ENCODE results near the gene TRAP1.
"Not testable (repeated sequence)": the region's sequence is repeated elsewhere in the genome, so short reads cannot be mapped to it uniquely, and the experiment has no call there.

Gene TRAP1

DNA sequence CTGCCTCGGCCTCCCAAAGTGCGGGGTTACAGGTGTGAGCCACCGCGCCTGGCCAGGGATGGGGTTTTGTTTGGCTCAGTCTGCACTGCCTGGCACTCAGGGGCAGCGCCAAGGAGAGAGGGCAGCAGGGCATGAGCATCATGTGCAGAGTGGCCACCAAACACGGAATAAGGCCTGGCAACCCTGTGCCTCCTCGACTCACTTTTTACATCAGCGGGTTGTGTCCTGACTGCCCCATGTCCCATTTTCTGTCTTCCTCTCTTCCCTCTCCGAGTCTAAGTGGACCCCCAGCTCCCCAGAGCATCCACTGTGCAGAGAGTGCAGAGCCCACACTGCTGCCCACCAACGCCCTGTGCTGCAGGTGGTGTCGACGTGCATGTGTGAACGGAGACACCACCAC, 18.2 kb upstream of the TRAP1 start:
- no peak for DNase-seq

- DNase-seq: no peak
These were observed 17.5 kb upstream of the TRAP1 start for GRCh38 chr16:3734758-3735221.

- DNase-seq: no peak
These were observed 16.9 kb upstream of the TRAP1 start for GRCh38 chr16:3734084-3734757.

DNA sequence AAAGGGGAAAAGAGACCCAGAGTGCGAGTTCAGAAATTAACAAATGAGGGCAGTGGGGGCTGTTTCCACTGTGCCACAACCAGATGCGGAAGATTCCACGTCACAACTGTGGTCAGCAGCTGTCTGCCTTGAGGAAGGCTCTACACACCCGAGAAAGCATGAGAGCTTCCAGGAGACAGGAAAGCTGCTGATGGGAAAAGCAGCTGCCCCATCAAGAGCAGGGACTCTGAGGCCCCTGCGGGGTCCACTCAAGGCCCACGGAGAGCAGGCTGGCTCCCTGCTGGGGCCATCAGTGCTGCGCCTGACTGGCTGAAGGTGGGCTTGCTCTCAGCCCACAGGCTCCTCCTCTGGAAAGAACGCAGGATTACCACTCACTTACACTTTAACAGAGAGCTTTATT, 14.8 kb upstream of the TRAP1 start:
- DNase-seq: no peak

DNA sequence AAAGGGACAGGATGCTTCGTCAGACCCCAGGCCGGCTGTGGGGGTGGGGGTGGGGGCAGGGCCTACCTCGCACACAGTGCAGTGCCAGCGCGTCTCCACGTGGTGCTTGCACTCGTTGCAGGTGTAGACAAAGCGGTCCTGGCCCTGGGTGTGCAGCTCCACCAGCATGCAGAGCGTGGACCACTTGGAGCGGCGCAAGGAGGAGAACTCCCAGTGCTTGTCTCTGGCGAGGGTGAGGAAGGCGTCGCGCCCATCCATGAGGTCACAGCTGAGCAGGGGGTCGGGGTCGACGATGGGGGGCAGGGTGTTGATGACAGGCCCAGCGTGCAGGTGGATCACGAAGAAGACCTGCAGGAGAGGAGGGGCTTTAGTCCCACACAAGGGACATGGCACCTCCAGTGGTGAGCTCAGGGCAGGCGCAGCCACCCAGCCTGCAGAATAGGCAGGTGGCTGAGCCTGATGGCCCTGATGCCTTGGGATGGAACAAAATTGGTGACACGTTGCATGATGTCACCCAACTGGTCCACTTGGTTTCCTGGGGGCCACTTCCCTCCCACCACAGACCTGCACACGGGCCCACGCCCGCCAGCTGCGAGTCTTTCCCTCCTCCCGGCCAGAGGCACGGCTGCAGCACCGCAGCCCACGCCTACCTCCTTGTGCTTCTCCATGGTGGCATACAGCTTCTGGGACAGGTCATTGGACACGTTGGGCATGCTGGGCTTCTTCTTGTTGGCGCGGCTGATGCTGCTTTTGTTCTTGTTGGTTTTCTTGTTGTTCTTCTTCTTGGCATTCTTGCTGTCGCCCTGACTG, 14.0 kb upstream of the TRAP1 start:
- DNase-seq: no peak

GRCh38 chr16:3730161-3731125, 13.1 kb upstream of the TRAP1 start:
- DNase-seq: no peak

DNA sequence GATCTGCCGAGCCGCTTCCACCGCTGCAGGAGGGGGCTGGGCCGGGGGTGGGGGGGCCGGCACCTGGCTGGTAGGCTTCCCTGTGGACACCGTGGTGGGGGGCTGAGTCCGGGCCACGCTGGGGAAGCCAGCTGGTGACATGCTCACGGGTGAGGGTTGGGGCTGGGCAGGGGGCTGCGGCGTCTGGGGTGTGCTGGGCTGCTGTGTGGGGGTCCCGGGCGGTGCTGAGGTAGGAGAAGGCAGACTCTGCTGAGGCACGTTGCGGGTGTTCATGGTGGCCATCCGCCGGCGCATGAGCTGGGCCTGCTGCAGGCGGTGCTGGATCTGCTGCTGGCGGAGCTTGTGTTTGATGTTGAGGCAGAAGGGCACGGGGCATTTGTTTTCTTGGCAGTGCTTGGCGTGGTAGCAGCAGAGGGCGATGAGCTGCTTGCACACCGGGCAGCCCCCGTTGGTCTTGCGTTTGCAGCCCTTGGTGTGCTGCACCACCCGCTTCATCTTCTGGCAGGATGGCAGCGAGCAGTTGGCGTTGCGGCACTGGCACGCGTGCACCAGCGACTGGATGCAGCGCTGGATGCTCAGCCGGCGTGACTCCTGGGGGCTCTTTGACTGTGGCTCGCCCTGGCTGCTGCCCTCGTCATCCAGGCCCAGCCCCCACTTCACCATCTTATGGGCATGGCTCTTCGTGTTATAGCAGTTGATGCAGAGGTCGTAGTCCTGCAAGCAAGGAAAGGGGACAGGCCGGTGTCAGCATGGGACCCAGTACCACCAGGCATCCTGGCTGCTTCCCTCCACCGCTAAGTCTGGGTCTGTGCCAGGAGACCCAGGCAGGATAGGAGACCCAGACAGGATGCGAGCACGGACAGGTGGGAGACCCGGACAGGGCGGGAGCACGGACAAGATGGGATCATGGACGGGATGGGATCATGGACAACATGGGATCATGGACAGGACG, 12.1 kb upstream of the TRAP1 start:
- DNase-seq: no peak

DNA sequence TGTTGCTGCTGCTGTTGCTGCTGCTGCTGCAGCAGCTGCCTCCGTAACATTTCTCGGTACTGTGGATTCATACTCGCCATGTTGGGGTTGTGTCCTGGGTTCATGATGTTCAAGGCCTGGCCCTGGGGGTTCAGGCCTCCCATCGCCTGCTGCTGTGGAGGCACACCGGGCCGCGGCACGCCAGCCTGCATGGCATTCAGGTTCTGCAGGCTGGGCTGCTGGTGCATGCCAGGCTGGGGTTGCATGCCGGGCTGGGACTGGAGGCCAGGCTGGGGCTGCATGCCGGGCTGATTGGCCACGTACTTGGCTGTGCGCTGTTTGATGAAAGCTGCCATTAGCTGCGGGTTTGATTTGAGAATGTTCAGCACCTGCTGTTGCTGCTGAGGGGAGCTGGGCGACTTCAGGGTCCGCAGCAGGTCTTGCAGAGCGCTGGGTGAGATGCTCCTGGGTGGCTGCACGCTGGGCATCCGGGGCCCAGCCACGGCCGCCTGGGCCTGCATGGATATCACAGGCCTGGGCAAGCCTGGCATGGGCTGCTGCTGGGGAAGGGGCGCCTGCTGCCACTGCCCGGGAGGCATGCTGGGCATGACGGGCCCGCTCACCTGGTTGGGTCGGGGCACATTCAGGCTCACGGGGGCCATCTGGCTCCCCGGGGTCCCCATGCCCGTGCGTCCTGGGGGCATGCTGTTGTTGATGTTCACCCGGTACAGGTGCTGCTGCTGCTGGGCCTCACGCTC, 11.3 kb upstream of the TRAP1 start:
- DNase-seq: no peak

- DNase-seq: no peak
These were observed 10.6 kb upstream of the TRAP1 start for GRCh38 chr16:3727806-3728381.

GRCh38 chr16:3726021-3726687, 8.8 kb upstream of the TRAP1 start:
- DNase-seq: no peak

DNA sequence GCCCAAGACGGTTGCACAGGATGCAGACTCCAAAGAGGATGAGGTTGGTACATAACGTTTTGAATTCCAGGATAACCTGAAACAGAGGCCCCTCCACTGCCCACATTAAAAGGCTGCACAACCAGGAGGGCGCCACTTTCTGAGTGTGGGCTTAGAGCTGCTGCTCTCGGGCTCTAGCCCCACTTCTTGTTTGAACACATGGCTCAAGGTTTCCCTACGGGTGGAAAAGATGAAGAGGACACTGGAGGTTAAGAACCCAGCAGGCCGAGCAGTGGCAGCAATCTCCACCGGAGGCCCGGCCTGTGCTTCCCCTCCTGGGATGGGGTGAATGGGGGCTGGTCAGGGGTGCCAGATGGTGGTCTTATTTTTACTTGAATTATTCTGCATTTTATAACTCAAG, 8.0 kb upstream of the TRAP1 start:
- no peak for DNase-seq

GRCh38 chr16:3722508-3722907, 5.2 kb upstream of the TRAP1 start:
- DNase-seq: no peak

DNA sequence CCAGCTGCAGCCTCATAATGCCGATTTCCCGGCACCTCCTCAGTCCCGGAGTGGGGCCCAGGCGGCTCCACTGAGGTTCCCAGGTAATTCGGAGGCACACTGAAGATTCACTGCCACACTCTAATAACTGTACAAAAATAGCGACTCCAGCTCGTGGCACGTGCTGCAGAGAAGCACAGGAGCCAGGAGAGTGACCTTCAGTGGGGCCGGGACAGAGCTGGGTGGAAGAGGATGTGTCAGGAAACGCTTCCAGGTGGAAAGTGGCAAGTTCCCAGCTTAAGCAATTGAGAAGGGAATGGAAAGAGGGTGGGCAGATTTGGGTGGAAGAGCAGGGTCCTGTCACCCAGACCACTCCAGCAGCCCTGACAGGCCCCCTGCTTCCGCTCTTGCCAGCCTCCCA, 3.1 kb upstream of the TRAP1 start:
- no peak for DNase-seq

DNA sequence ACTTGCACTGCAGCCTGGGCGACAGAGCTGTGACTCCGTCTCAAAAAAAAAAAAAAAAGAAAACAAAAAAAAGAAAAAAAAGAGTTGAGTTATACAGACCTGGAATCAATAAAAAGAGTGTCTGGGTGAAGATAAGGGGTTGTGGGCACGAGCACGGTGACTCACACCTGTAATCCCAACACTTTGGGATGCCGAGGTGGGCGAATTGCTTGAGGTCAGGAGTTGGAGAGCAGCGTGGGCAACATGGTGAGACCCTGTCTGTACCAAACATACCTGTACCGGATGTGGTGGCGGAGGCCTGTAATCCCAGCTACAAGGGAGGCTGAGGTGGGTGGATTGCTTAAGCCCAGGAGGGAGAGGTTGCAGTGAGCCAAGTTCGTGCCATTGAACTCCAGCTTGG, 1.3 kb upstream of the TRAP1 start:
- DNase-seq: no peak

- DNase-seq: no peak
These were observed 681 bp upstream of the TRAP1 start for GRCh38 chr16:3718019-3718391.

DNA sequence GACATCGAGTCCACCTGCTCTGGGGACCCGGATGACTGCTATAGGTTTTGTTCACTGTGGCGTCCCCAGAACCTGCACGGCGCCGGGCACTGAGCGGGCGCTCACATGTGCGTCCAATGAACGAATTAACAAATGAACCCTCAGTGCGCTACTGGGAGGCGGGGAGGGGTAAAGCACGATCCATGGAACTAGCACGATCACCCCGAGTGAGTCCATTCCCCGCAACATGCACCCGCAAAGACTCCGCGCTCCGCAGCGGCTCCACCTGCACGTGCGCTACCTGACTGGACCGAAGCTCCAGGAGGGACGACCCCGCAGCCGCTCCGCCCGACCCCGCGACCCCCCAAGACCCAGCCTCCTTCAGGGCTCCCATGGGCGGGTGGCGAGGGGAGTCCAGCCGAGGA, 491 bp downstream of the TRAP1 start:
- DNase-seq: no peak

- DNase-seq: no peak
These were observed 1.9 kb downstream of the TRAP1 start for GRCh38 chr16:3715430-3715829.

- not testable (repeated sequence) for DNase-seq
These were observed 2.9 kb downstream of the TRAP1 start for GRCh38 chr16:3714378-3714777.

- no peak for DNase-seq
These were observed 3.6 kb downstream of the TRAP1 start for GRCh38 chr16:3713587-3714242.

- no peak for DNase-seq
These were observed 4.4 kb downstream of the TRAP1 start for GRCh38 chr16:3712861-3713372.
